GM23338 (cell line): ENCODE data around the gene RABEPK.

Experiments used
- CREB1 ChIP-seq: fragments of 250-450 bp; sonication (Bioruptor Pico); IDR thresholded peaks from 2 replicates; pipeline ENCODE4 v1.5.0; 2020; ENCODE audit warnings: low read depth, mild to moderate bottlenecking, moderate library complexity
- CTCF ChIP-seq, 2 experiments: fragments of 200-600 bp in 1 of 2; sonication (generic) in 1 of 2; conservative IDR thresholded peaks; 2 replicates each; pipeline versions ENCODE4 v1.5.1 to v1.6.1; 2016 to 2017; ENCODE audit warnings: antibody characterized with exemption in 2 of 2, low read depth in 2 of 2, mild to moderate bottlenecking in 2 of 2, moderate library complexity in 1 of 2
- ETS1 ChIP-seq: IDR thresholded peaks from 2 replicates; pipeline ENCODE4 v1.6.1; 2016; ENCODE audit warnings: antibody characterized with exemption
- EZH2 ChIP-seq: fragments of 200-600 bp; sonication (generic); IDR thresholded peaks from one replicate; pipeline ENCODE4 v1.8.0; 2017; ENCODE audit warnings: antibody characterized with exemption, mild to moderate bottlenecking, low read depth; ENCODE audit not compliant: unreplicated experiment
- EZH2phosphoT487 ChIP-seq: fragments of 200-600 bp; sonication (generic); IDR thresholded peaks from one replicate; pipeline ENCODE4 v1.8.1; 2018; ENCODE audit warnings: antibody characterized with exemption; ENCODE audit not compliant: unreplicated experiment
- NANOG ChIP-seq: IDR thresholded peaks from 2 replicates; pipeline ENCODE4 v1.6.1; 2016; ENCODE audit warnings: antibody characterized with exemption, borderline replicate concordance
- POLR2AphosphoS5 ChIP-seq: IDR thresholded peaks from 2 replicates; pipeline ENCODE4 v1.6.1; 2016; ENCODE audit warnings: antibody characterized with exemption, low read depth
- REST ChIP-seq: IDR thresholded peaks from one replicate; pipeline ENCODE4 v1.6.1; 2018; ENCODE audit warnings: antibody characterized with exemption; ENCODE audit not compliant: unreplicated experiment
- STAT1 ChIP-seq: IDR thresholded peaks from one replicate; pipeline ENCODE4 v1.6.1; 2016; ENCODE audit warnings: antibody characterized with exemption; ENCODE audit not compliant: unreplicated experiment
- ZNF114 ChIP-seq: fragments of 250-450 bp; sonication (Bioruptor Pico); IDR thresholded peaks from 2 replicates; pipeline ENCODE4 v1.5.0; 2020; ENCODE audit warnings: mild to moderate bottlenecking, moderate library complexity
- ZNF462 ChIP-seq: fragments of 250-450 bp; sonication (Bioruptor Pico); IDR thresholded peaks from 2 replicates; pipeline ENCODE4 v1.5.0; 2020; ENCODE audit warnings: mild to moderate bottlenecking, moderate library complexity

- TF ChIP-seq POLR2AphosphoS5, result no peak
- no peak for TF ChIP-seq EZH2
- TF ChIP-seq CTCF (conservative IDR thresholded peaks at IDR 0.05; ENCODE audit: low read depth in 2 of 2), result no peak
- TF ChIP-seq CREB1 (CRISPR knock-in tag), result no peak
- no peak for TF ChIP-seq ZNF462 (CRISPR knock-in tag)
- no peak for TF ChIP-seq EZH2phosphoT487
- no peak for TF ChIP-seq ETS1
- no peak for TF ChIP-seq REST
- no peak for TF ChIP-seq ZNF114 (CRISPR knock-in tag)
- no peak for TF ChIP-seq NANOG
- no peak for TF ChIP-seq STAT1
Observed at GRCh38 chr9:125246261-125246667, 45.9 kb downstream of the RABEPK start.
